ENCODE measurements around the gene GALNT7. TPM values are rescaled to one million over a fixed set of nuclear protein-coding genes. Genes with fewer than 3 reads are reported as not detected.

GALNT7 gene
- total and polyA plus RNA-seq, 2 of the 13 experiments (the other 11 are each of a cell fraction or from before 2014, with no cell fraction given), result 0.08 to 0.13 TPM

- Histone ChIP-seq H3K4me1 (ENCODE audit: insufficient read depth, low read length) (peaks cover 17% of the 10 kb centered on the region), H4K20me1 (ENCODE audit: insufficient read depth, low read length) (no peaks in the 10 kb centered on the region), H3K9ac (ENCODE audit: insufficient read depth, low read depth, low read length) (peak overlapping the region; percentile 81), H3K4me3 (replicated peaks in 1 of 3; ENCODE audit: insufficient read depth in 1 of 3, low read depth in 2 of 3, low read length in 3 of 3) (peak overlapping the region; percentile 91 to 94 (median 92)), H3K27ac (ENCODE audit: extremely low read length, insufficient read depth, low read length) (peak overlapping the region; percentile 74), H3K9me3 (ENCODE audit: low read length) (no peaks in the 10 kb centered on the region), H3K36me3 (replicated peaks in 1 of 2; ENCODE audit: control insufficient read depth in 1 of 2, insufficient read depth in 2 of 2, low read length in 2 of 2) (peaks cover 2% of the 10 kb centered on the region in 2 experiments), H3K4me2 (ENCODE audit: low read depth, low read length) (peak overlapping the region; percentile 74), H3K79me2 (ENCODE audit: insufficient read depth, low read length) (peaks cover 28% of the 10 kb centered on the region), H3K27me3 (ENCODE audit: control insufficient read depth in 1 of 2, insufficient read depth in 2 of 2, low read length in 2 of 2) (no peaks in the 10 kb centered on the region; a peak in 1 of 5 replicates), H2AFZ (ENCODE audit: low read length) (no peak overlapping the region)
- no peak for FAIRE-seq
- intact Hi-C loops (cut with micrococcal nuclease; ENCODE audit: unreplicated experiment) (loop anchor here (2.0 kb wide), 1 partner anchor 45 kb away; no protein-coding TSS in a partner anchor), in situ Hi-C loops (cut with HindIII; ENCODE audit: extremely low pct_ligation_motif_present, low pct_unique_long_range_greater_than_20kb) (loop anchor here (5.0 kb wide), 1 partner anchor 39 kb away; the partner anchor contains the start of gene HMGB2)
- under 1% methylated on average over 31 of the region's 68 CpGs for WGBS (ENCODE audit: low lambda C conversion rate)
- no TSS peak for BruUV-seq (replicated peaks)
- POLR2A ChIA-PET, result interaction anchor here (1.4 to 6.1 kb wide), 2 partner anchors 31 to 37 kb away, joined by 3 to 109 read pairs; partner anchors contain the start of gene HMGB2
- peak; percentile 29 for DNase-seq (ENCODE audit: low spot score)
- ATAC-seq, result peak; percentile 65
- CTCF ChIA-PET (ENCODE audit: low intra/inter-chr PET ratio, low total read pairs), result no interaction called here
- TF ChIP-seq NFKB2 (CRISPR knock-in tag; IDR thresholded peaks at IDR 0.05; ENCODE audit: borderline replicate concordance) (peak; percentile 41; the same call in 1 of the 2 replicates), ZNF101 (CRISPR knock-in tag; IDR thresholded peaks at IDR 0.05; ENCODE audit: borderline replicate concordance, low read depth) (no peak), MTA3 (CRISPR knock-in tag; IDR thresholded peaks at IDR 0.05) (no peak), ZNF687 (CRISPR knock-in tag; IDR thresholded peaks at IDR 0.05) (peak; percentile 47), ZNF878 (CRISPR knock-in tag; IDR thresholded peaks at IDR 0.05) (0 out of 2 replicates have a peak, but pooled peaks have one; percentile 17), BORCS8-MEF2B (CRISPR knock-in tag; IDR thresholded peaks at IDR 0.05) (0 out of 2 replicates have a peak, but pooled peaks have one; percentile 21)
- TF ChIP-seq, protein P1, sequence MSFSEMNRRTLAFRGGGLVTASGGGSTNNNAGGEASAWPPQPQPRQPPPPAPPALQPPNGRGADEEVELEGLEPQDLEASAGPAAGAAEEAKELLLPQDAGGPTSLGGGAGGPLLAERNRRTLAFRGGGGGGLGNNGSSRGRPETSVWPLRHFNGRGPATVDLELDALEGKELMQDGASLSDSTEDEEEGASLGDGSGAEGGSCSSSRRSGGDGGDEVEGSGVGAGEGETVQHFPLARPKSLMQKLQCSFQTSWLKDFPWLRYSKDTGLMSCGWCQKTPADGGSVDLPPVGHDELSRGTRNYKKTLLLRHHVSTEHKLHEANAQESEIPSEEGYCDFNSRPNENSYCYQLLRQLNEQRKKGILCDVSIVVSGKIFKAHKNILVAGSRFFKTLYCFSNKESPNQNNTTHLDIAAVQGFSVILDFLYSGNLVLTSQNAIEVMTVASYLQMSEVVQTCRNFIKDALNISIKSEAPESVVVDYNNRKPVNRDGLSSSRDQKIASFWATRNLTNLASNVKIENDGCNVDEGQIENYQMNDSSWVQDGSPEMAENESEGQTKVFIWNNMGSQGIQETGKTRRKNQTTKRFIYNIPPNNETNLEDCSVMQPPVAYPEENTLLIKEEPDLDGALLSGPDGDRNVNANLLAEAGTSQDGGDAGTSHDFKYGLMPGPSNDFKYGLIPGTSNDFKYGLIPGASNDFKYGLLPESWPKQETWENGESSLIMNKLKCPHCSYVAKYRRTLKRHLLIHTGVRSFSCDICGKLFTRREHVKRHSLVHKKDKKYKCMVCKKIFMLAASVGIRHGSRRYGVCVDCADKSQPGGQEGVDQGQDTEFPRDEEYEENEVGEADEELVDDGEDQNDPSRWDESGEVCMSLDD (CRISPR knock-in tag; IDR thresholded peaks at IDR 0.05; ENCODE audit: borderline replicate concordance), result 0 out of 2 replicates have a peak, but pooled peaks have one; percentile 34
- TF ChIP-seq, protein P2, sequence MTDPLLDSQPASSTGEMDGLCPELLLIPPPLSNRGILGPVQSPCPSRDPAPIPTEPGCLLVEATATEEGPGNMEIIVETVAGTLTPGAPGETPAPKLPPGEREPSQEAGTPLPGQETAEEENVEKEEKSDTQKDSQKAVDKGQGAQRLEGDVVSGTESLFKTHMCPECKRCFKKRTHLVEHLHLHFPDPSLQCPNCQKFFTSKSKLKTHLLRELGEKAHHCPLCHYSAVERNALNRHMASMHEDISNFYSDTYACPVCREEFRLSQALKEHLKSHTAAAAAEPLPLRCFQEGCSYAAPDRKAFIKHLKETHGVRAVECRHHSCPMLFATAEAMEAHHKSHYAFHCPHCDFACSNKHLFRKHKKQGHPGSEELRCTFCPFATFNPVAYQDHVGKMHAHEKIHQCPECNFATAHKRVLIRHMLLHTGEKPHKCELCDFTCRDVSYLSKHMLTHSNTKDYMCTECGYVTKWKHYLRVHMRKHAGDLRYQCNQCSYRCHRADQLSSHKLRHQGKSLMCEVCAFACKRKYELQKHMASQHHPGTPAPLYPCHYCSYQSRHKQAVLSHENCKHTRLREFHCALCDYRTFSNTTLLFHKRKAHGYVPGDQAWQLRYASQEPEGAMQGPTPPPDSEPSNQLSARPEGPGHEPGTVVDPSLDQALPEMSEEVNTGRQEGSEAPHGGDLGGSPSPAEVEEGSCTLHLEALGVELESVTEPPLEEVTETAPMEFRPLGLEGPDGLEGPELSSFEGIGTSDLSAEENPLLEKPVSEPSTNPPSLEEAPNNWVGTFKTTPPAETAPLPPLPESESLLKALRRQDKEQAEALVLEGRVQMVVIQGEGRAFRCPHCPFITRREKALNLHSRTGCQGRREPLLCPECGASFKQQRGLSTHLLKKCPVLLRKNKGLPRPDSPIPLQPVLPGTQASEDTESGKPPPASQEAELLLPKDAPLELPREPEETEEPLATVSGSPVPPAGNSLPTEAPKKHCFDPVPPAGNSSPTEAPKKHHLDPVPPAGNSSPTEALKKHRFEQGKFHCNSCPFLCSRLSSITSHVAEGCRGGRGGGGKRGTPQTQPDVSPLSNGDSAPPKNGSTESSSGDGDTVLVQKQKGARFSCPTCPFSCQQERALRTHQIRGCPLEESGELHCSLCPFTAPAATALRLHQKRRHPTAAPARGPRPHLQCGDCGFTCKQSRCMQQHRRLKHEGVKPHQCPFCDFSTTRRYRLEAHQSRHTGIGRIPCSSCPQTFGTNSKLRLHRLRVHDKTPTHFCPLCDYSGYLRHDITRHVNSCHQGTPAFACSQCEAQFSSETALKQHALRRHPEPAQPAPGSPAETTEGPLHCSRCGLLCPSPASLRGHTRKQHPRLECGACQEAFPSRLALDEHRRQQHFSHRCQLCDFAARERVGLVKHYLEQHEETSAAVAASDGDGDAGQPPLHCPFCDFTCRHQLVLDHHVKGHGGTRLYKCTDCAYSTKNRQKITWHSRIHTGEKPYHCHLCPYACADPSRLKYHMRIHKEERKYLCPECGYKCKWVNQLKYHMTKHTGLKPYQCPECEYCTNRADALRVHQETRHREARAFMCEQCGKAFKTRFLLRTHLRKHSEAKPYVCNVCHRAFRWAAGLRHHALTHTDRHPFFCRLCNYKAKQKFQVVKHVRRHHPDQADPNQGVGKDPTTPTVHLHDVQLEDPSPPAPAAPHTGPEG (CRISPR knock-in tag; IDR thresholded peaks at IDR 0.05), result peak; percentile 40; the same call in 1 of the 2 replicates
Measured at GRCh38 chr4:173371292-173372192, 202.9 kb downstream of the GALNT7 start.

Measured in HepG2 (cell line).